ENCODE data around the gene USP47.

- TF ChIP-seq PKNOX1 (IDR thresholded peaks at IDR 0.05) (no peak), SP1 (IDR thresholded peaks at IDR 0.05) (no peak), FOXK2 (IDR thresholded peaks at IDR 0.05) (no peak), FOXM1 (IDR thresholded peaks at IDR 0.05; ENCODE audit: borderline replicate concordance) (no peak), ARNT (IDR thresholded peaks at IDR 0.05) (no peak)
Observed at GRCh38 chr11:11844272-11844671, 2.5 kb downstream of the USP47 start.
